NCI-H2107 treated with DMSO at 0.1 percent for 48 hours (cell line): ENCODE measurements around the gene ADSL.

Source experiments
- DNase-seq: peaks from one replicate; lab custom pipeline; 2025; ENCODE audit not compliant: unreplicated experiment; lab: John Stamatoyannopoulos, UW

The ADSL gene

GRCh38 chr22:40434745-40435144, 88.4 kb downstream of the ADSL start:
- DNase-seq = no peak

- peak; percentile 34 for DNase-seq
Observed at GRCh38 chr22:40436505-40437431, 90.5 kb downstream of the ADSL start.
